HCT116 (cell line): Measurements from ENCODE around the gene PLEKHA8. TPM values are rescaled to one million over a fixed set of nuclear protein-coding genes. Genes with fewer than 3 reads are reported as not detected.

Source experiments
- ATAC-seq: fragments of 200-7000 bp; cut with Tn5 transposase; 2 replicates; pipeline ENCODE4 v1.9.1; 2020; ENCODE audit warnings: mild to moderate bottlenecking, moderate library complexity
- BruUV-seq: library from RNA; stranded (reverse); fragments of 400-500 nt; replicated peaks from 2 replicates; lab custom pipeline; 2021; lab: Mats Ljungman, UMichigan
- CTCF ChIA-PET: fragments of 300-600 bp; sonication (Branson Sonifier 250); formaldehyde crosslinking; loops from one replicate; lab custom pipeline; 2021; ENCODE audit warnings: antibody characterized with exemption; lab: Charles Lee
- POLR2A ChIA-PET: fragments of 300-600, 350-600 bp; sonication (Branson Sonifier 250); formaldehyde crosslinking; loops from one replicate; lab custom pipeline; 2021; ENCODE audit warnings: antibody characterized with exemption; lab: Charles Lee
- RAD21 ChIA-PET, 2 experiments: fragments of 300-600 bp; sonication (Branson Sonifier 250); formaldehyde crosslinking; loops; one replicate each; lab custom pipeline; 2023; ENCODE audit warnings: low total read pairs in 2 of 2; ENCODE audit not compliant: uncharacterized antibody in 2 of 2, unreplicated experiment in 2 of 2, low non-redundant PET in 1 of 2; lab: Charles Lee
- DNase-seq: peaks from one replicate; pipeline ENCODE4 v3.0.0-alpha.2; 2010; ENCODE audit warnings: low read depth, low spot score
- H2AFZ ChIP-seq: fragments of 200-600 bp; shearing (Covaris generic), sonication (generic); 2 replicates; pipeline ENCODE4 v1.6.1; 2017; ENCODE audit warnings: low read depth, mixed run types, mixed read lengths, antibody characterized with exemption, low read length; ENCODE audit not compliant: poor library complexity, severe bottlenecking
- H3K27ac ChIP-seq: 2 replicates; pipeline ENCODE4 v1.5.1; 2012; ENCODE audit warnings: low read depth, low read length
- H3K27me3 ChIP-seq: fragments of 200-600 bp; sonication (generic); 2 replicates; pipeline ENCODE4 v1.6.1; 2016; ENCODE audit warnings: mixed run types, low read length, mixed read lengths; ENCODE audit not compliant: insufficient read depth
- H3K36me3 ChIP-seq, 2 experiments: fragments of 200-500 bp in 1 of 2; fragments of 200-600 bp in 1 of 2; sonication (Bioruptor generic) in 1 of 2; sonication (generic) in 1 of 2; 2 replicates each; pipeline versions ENCODE4 v1.5.1 to v1.6.1; 2014 to 2016; ENCODE audit warnings: low read length in 2 of 2, inconsistent platforms in 1 of 2, mixed read lengths in 1 of 2, mixed run types in 1 of 2; ENCODE audit not compliant: insufficient read depth in 2 of 2, control insufficient read depth in 1 of 2
- H3K4me1 ChIP-seq, 2 experiments: fragments of 200-600 bp in 1 of 2; sonication (generic) in 1 of 2; 2 replicates each; pipeline versions ENCODE4 v1.5.1 to v1.6.1; 2012 to 2017; ENCODE audit warnings: low read length in 2 of 2, inconsistent platforms in 1 of 2, mild to moderate bottlenecking in 1 of 2, mixed read lengths in 1 of 2, mixed run types in 1 of 2, moderate library complexity in 1 of 2; ENCODE audit not compliant: insufficient read depth in 2 of 2, control insufficient read depth in 1 of 2
- H3K4me2 ChIP-seq: fragments of 200-600 bp; sonication (generic); 2 replicates; pipeline ENCODE4 v1.6.1; 2017; ENCODE audit warnings: mixed run types, low read length, mixed read lengths
- H3K4me3 ChIP-seq, 2 experiments: fragments of 200-600 bp in 1 of 2; sonication (generic) in 1 of 2; replicated peaks in 1 of 2; 2 replicates each; pipeline ENCODE4 v1.5.1; 2011 to 2016; ENCODE audit warnings: low read length in 2 of 2, control low read depth in 1 of 2, low read depth in 1 of 2, mild to moderate bottlenecking in 1 of 2, mixed read lengths in 1 of 2, mixed run types in 1 of 2
- H3K79me2 ChIP-seq: fragments of 200-600 bp; sonication (generic); 2 replicates; pipeline ENCODE4 v1.6.1; 2017; ENCODE audit warnings: mild to moderate bottlenecking, mixed run types, low read length, moderate library complexity, mixed read lengths; ENCODE audit not compliant: insufficient read depth
- H3K9ac ChIP-seq: fragments of 200-600 bp; sonication (generic); 2 replicates; pipeline ENCODE4 v1.6.1; 2016; ENCODE audit warnings: low read length, mixed read lengths
- H3K9me2 ChIP-seq: fragments of 200-600 bp; sonication (generic), shearing (Covaris generic); 2 replicates; pipeline ENCODE4 v1.6.1; 2017; ENCODE audit warnings: mixed run types, mild to moderate bottlenecking, moderate library complexity; ENCODE audit not compliant: insufficient read depth
- H3K9me3 ChIP-seq, 2 experiments: fragments of 200-500 bp in 1 of 2; fragments of 200-600 bp in 1 of 2; sonication (Bioruptor generic) in 1 of 2; sonication (generic) in 1 of 2; 2 replicates each; pipeline ENCODE4 v1.6.1; 2014 to 2017; ENCODE audit warnings: low read length in 2 of 2, mixed read lengths in 2 of 2, inconsistent platforms in 1 of 2, low read depth in 1 of 2, mild to moderate bottlenecking in 1 of 2, mixed run types in 1 of 2, moderate library complexity in 1 of 2; ENCODE audit not compliant: control insufficient read depth in 1 of 2, insufficient read depth in 1 of 2
- H4K20me1 ChIP-seq: fragments of 200-600 bp; sonication (generic), shearing (Covaris generic); 2 replicates; pipeline ENCODE4 v1.6.1; 2017; ENCODE audit warnings: mixed run types, mild to moderate bottlenecking, moderate library complexity; ENCODE audit not compliant: insufficient read depth
- ATF3 ChIP-seq: IDR thresholded peaks from 2 replicates; pipeline ENCODE4 v1.6.1; 2012
- CTCF ChIP-seq, 3 experiments: fragments of 200-600 bp in 1 of 3; sonication (generic) in 1 of 3; IDR thresholded peaks in 2 of 3; conservative IDR thresholded peaks in 1 of 3; 2 replicates each; pipeline ENCODE4 v1.5.1; 2012 to 2017; ENCODE audit warnings: low read depth in 2 of 3, low read length in 2 of 3, antibody characterized with exemption in 1 of 3, borderline replicate concordance in 1 of 3, control low read depth in 1 of 3, mild to moderate bottlenecking in 1 of 3, mixed read lengths in 1 of 3, mixed run types in 1 of 3, moderate library complexity in 1 of 3; ENCODE audit not compliant: insufficient read depth in 1 of 3
- EZH2phosphoT487 ChIP-seq: fragments of 200-600 bp; IDR thresholded peaks from 2 replicates; pipeline ENCODE4 v1.6.1; 2018; ENCODE audit warnings: antibody characterized with exemption, borderline replicate concordance
- FOSL1 ChIP-seq: IDR thresholded peaks from 2 replicates; pipeline ENCODE4 v1.6.1; 2012; ENCODE audit warnings: low read depth
- POLR2AphosphoS5 ChIP-seq: IDR thresholded peaks from 2 replicates; pipeline ENCODE4 v1.6.1; 2011; ENCODE audit warnings: mild to moderate bottlenecking, low read depth, low read length, moderate library complexity
- SIN3A ChIP-seq: IDR thresholded peaks from 2 replicates; pipeline ENCODE4 v1.6.1; 2012; ENCODE audit warnings: low read depth
- YY1 ChIP-seq: IDR thresholded peaks from 2 replicates; pipeline ENCODE4 v1.6.1; 2011; ENCODE audit warnings: low read length, low read depth, moderate library complexity, mild to moderate bottlenecking; ENCODE audit not compliant: insufficient replicate concordance; ENCODE audit errors: extremely low read depth
- ZBTB33 ChIP-seq: IDR thresholded peaks from 2 replicates; pipeline ENCODE4 v1.6.1; 2011; ENCODE audit warnings: mild to moderate bottlenecking, low read length, moderate library complexity; ENCODE audit not compliant: insufficient replicate concordance; ENCODE audit errors: extremely low read depth
- intact Hi-C: fragments of 100-400 bp; cut with micrococcal nuclease; formaldehyde crosslinking; loops from 2 replicates; pipeline ENCODE4 v1.10.0; 2022
- total RNA-seq: library from RNA; stranded (reverse); gene quantifications from one replicate; pipeline ENCODE4 v1.2.1, GENCODE V29; 2021; ENCODE audit not compliant: unreplicated experiment

PLEKHA8 gene
- total RNA-seq, 1 experiment from 2014 or later, result 13.6 TPM

DNA sequence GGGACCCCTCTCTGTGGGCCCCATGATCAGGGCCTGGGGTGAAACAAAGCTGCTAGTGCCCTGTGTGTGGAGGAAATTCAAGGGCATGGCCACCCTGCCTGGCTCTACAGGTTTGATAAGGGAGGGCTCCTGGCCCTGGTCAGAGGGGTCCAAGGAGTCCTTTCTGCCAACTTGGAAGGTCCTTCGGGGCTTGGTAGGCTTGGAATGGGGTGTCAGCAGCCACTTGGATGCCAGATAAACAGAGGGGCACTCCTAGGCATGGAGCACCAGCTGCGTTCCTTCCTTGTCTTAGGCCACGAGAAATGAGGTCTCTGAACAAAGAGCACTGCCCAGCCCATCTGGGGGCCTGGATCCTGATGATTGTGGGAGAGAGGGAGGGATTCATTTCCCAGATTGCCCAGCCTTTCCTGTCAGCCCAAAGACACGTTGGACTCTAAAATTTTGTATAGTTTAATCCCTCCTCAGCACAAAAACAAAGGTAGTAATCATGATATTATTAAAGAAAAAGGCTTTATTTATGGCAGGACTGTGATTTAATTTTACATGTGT is 111.7 kb downstream of the PLEKHA8 start:
- Histone ChIP-seq H3K27me3 (no peaks in the 10 kb centered on the region), H3K4me3 (no peak overlapping the region), H4K20me1 (no peaks in the 10 kb centered on the region), H3K9ac (no peak overlapping the region), H3K9me3 (no peaks in the 10 kb centered on the region), H3K4me2 (no peak overlapping the region), H3K36me3 (no peaks in the 10 kb centered on the region), H2AFZ (no peak overlapping the region), H3K27ac (no peak overlapping the region), H3K4me1 (peaks cover 28 to 42% of the 10 kb centered on the region in 2 experiments), H3K79me2 (no peaks in the 10 kb centered on the region), H3K9me2 (no peaks in the 10 kb centered on the region)
- intact Hi-C loops, result no loop called here
- ChIA-PET POLR2A (no interaction called here), CTCF (no interaction called here), RAD21 (no interaction called here)
- ATAC-seq (no peak), DNase-seq (no peak)
- no peak for TF ChIP-seq ATF3
- no peak for TF ChIP-seq SIN3A
- no peak for TF ChIP-seq FOSL1
- TF ChIP-seq ZBTB33, result no peak
- no peak for TF ChIP-seq CTCF (IDR thresholded peaks at IDR 0.05 in 2 of 3, conservative IDR thresholded peaks at IDR 0.05 in 1 of 3; ENCODE audit: borderline replicate concordance in 1 of 3, insufficient read depth in 1 of 3, low read depth in 2 of 3, low read length in 2 of 3)
- TF ChIP-seq YY1, result no peak
- TF ChIP-seq EZH2phosphoT487, result no peak
- no peak for TF ChIP-seq POLR2AphosphoS5
- BruUV-seq, result no TSS peak
